ENCODE measurements around the gene TCF4. TPM values are rescaled to one million over a fixed set of nuclear protein-coding genes. Genes with fewer than 3 reads are reported as not detected.

TCF4 gene
- total RNA-seq, 2 experiments from 2014 or later: 75.9 to 76.0 TPM

DNA sequence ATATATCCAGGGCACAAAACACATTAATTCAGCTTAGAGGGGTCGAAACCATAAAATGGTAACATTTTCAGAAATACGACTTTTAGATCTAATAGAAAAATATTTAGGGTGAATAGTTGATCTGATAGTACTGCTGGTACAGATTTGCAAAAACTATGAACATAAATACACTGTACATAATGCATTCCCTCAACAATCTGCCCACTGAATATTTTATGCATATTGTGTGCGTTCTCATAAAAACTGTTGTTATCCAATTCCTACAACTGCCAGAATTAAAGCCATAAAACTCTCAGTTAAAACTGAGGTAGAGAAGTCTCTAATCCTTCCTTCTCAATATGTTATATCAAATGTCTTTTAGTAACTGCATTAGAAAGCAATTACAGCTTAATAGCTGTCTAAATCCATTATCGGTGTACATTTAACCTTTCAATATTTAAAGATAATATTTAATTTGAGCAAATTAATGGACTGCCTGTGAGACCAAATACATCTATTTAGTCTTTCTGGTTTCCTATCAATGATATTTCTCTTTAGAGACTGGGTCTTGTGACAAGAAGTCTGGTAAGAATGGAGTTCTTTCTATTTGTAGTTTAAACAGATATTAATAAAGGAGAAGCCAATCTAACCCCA is 32.5 kb downstream of the TCF4 start:
- H3K4me2 ChIP-seq (ENCODE audit: low read length): no peak overlapping the region
- peaks cover 21% of the 10 kb centered on the region for H3K36me3 ChIP-seq (ENCODE audit: insufficient read depth, low read length)
- no peak overlapping the region for H3K4me3 ChIP-seq (ENCODE audit: low read depth, low read length, poor library complexity, severe bottlenecking)
- peaks cover 58% of the 10 kb centered on the region; the same call in 1 of the 2 replicates for H3K79me2 ChIP-seq (ENCODE audit: insufficient read depth, low read depth, low read length)
- no peaks in the 10 kb centered on the region for H3K9me2 ChIP-seq (ENCODE audit: insufficient read depth, low read length)
- no peaks in the 10 kb centered on the region for H3K9me3 ChIP-seq (ENCODE audit: low read length)
- no peak overlapping the region for H3K27ac ChIP-seq (ENCODE audit: low read depth, low read length, poor library complexity, severe bottlenecking)
- DNase-seq (ENCODE audit: low spot score): no peak
- peaks cover 20% of the 10 kb centered on the region for H3K4me1 ChIP-seq (ENCODE audit: insufficient read depth, low read length, poor library complexity, severe bottlenecking)
- TF ChIP-seq, protein P1, sequence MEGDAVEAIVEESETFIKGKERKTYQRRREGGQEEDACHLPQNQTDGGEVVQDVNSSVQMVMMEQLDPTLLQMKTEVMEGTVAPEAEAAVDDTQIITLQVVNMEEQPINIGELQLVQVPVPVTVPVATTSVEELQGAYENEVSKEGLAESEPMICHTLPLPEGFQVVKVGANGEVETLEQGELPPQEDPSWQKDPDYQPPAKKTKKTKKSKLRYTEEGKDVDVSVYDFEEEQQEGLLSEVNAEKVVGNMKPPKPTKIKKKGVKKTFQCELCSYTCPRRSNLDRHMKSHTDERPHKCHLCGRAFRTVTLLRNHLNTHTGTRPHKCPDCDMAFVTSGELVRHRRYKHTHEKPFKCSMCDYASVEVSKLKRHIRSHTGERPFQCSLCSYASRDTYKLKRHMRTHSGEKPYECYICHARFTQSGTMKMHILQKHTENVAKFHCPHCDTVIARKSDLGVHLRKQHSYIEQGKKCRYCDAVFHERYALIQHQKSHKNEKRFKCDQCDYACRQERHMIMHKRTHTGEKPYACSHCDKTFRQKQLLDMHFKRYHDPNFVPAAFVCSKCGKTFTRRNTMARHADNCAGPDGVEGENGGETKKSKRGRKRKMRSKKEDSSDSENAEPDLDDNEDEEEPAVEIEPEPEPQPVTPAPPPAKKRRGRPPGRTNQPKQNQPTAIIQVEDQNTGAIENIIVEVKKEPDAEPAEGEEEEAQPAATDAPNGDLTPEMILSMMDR (conservative IDR thresholded peaks at IDR 0.05; ENCODE audit: low read length): no peak
- no peak for TF ChIP-seq EZH2phosphoT487 (IDR thresholded peaks at IDR 0.05; ENCODE audit: borderline replicate concordance, low read depth, low read length)
- no TSS peak for BruUV-seq (replicated peaks)
- CTCF ChIA-PET (ENCODE audit: unreplicated experiment): no interaction called here
- POLR2A ChIA-PET: interaction anchor here (0.6 kb wide), 1 partner anchor 106 kb away, joined by 3 read pairs; no protein-coding TSS in a partner anchor
- intact Hi-C loops (cut with micrococcal nuclease; ENCODE audit: unreplicated experiment): no loop called here
- no peak overlapping the region for H2AFZ ChIP-seq (ENCODE audit: low read length)
- no peaks in the 10 kb centered on the region for H4K20me1 ChIP-seq (ENCODE audit: insufficient read depth, low read length)

DNA sequence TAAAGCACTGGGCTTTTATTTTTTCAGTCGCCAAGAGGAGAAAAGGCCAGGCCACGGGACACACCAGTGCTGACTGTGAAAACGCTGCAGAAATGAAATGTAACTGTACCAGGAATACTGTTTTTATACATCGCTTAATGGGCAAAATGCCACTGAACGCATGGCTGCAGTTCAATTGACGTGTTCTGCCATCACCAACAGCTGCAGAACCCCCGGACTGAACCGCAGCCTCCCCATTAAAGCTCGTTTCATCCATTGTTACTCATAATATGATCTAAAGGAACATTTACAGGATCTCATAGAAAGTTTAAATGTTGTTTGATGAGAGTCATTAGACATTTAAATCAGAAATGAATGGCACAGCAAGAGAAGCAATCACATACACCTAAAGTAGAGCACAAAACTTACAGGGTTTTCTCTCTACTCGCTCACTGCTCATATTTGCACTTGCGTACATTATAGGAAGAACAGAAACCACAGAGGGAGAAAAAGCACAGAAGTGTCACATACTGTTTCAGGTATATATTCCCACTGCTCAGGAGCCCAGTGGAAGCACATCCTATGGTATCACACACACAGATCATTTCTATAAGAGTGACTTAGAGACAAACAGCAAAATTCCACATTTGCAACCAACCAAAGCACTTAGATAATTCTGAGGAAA is 35.3 kb downstream of the TCF4 start:
- Histone ChIP-seq H3K36me3 (ENCODE audit: insufficient read depth, low read length) (peaks cover 14% of the 10 kb centered on the region), H3K79me2 (ENCODE audit: insufficient read depth, low read depth, low read length) (peaks cover 30% of the 10 kb centered on the region; the same call in 1 of the 2 replicates), H3K4me3 (ENCODE audit: low read depth, low read length, poor library complexity, severe bottlenecking) (no peak overlapping the region), H2AFZ (ENCODE audit: low read length) (no peak overlapping the region), H4K20me1 (ENCODE audit: insufficient read depth, low read length) (no peaks in the 10 kb centered on the region), H3K9me2 (ENCODE audit: insufficient read depth, low read length) (no peaks in the 10 kb centered on the region), H3K27ac (ENCODE audit: low read depth, low read length, poor library complexity, severe bottlenecking) (no peak overlapping the region), H3K9me3 (ENCODE audit: low read length) (no peaks in the 10 kb centered on the region), H3K4me2 (ENCODE audit: low read length) (no peak overlapping the region; the same call in 1 of the 2 replicates), H3K4me1 (ENCODE audit: insufficient read depth, low read length, poor library complexity, severe bottlenecking) (peaks cover 9% of the 10 kb centered on the region)
- intact Hi-C loops (cut with micrococcal nuclease; ENCODE audit: unreplicated experiment): no loop called here
- ChIA-PET CTCF (ENCODE audit: unreplicated experiment) (no interaction called here), POLR2A (no interaction called here)
- TF ChIP-seq, protein P1 (conservative IDR thresholded peaks at IDR 0.05; ENCODE audit: low read length): no peak
- TF ChIP-seq EZH2phosphoT487 (IDR thresholded peaks at IDR 0.05; ENCODE audit: borderline replicate concordance, low read depth, low read length): no peak
- BruUV-seq (replicated peaks): no TSS peak
- no peak for DNase-seq (ENCODE audit: low spot score)

DNA sequence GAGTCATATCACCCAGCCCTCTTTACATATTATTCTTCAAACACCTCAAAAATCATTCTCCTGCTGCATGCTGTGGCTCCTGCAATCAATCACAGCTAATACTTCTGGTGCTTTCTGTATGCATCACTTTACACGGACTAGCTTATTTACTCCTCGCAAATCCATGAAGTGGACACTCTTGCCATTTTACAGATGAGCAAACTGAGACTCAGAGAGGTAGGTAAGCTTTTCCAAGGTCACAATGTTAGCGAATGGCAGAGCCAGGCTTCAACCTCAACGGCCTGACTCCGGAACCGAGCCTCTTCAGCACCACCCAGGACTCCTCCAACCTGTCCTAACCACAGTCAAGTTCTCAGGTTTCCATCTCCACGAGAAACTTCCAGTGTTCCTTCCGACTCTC is 36.8 kb downstream of the TCF4 start:
- H3K4me3 ChIP-seq (ENCODE audit: low read depth, low read length, poor library complexity, severe bottlenecking): no peak overlapping the region
- H2AFZ ChIP-seq (ENCODE audit: low read length): no peak overlapping the region
- no peak for DNase-seq (ENCODE audit: low spot score)
- H3K4me2 ChIP-seq (ENCODE audit: low read length): no peak overlapping the region
- H4K20me1 ChIP-seq (ENCODE audit: insufficient read depth, low read length): no peaks in the 10 kb centered on the region
- POLR2A ChIA-PET: no interaction called here
- CTCF ChIA-PET (ENCODE audit: unreplicated experiment): no interaction called here
- no peaks in the 10 kb centered on the region for H3K9me2 ChIP-seq (ENCODE audit: insufficient read depth, low read length)
- no peak overlapping the region for H3K27ac ChIP-seq (ENCODE audit: low read depth, low read length, poor library complexity, severe bottlenecking)
- peaks cover 7% of the 10 kb centered on the region; the same call in 1 of the 2 replicates for H3K36me3 ChIP-seq (ENCODE audit: insufficient read depth, low read length)
- peaks cover 9% of the 10 kb centered on the region for H3K4me1 ChIP-seq (ENCODE audit: insufficient read depth, low read length, poor library complexity, severe bottlenecking)
- intact Hi-C loops (cut with micrococcal nuclease; ENCODE audit: unreplicated experiment): no loop called here
- H3K79me2 ChIP-seq (ENCODE audit: insufficient read depth, low read depth, low read length): peaks cover 27% of the 10 kb centered on the region; the same call in 1 of the 2 replicates
- H3K9me3 ChIP-seq (ENCODE audit: low read length): no peaks in the 10 kb centered on the region
- TF ChIP-seq, protein P1 (conservative IDR thresholded peaks at IDR 0.05; ENCODE audit: low read length): no peak
- TF ChIP-seq EZH2phosphoT487 (IDR thresholded peaks at IDR 0.05; ENCODE audit: borderline replicate concordance, low read depth, low read length): no peak
- BruUV-seq (replicated peaks): no TSS peak

Measured in OCI-LY7 (cell line).